LNCAP (cell line): Measurements from ENCODE around the gene IL12A.

Experiments
- TF ChIP-seq, protein P1 (sequence below): fragments of 450-650 bp; IDR thresholded peaks from 2 replicates; pipeline ENCODE4 v1.5.1; 2017; ENCODE audit warnings: mild to moderate bottlenecking

The IL12A gene

DNA sequence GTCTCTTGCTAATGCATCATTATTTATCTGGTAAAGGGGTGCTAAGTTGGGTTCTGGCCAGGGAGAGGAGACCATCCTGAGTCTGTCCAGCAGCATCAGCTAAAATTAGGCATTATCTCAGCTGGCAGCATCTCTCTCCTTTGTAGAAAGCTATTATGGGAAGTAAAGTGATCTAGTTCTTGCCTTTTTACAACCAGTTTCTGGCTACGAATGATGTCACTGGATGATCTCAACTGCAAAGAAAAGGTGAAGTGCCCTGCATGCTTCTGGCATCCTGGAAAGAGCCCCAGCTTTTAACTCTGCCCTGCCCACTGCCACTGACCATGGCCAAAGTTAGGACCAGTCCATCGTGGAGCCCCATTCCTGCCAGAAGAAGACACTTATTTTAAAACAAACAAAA is 37.1 kb upstream of the IL12A start:
- TF ChIP-seq, protein P1, sequence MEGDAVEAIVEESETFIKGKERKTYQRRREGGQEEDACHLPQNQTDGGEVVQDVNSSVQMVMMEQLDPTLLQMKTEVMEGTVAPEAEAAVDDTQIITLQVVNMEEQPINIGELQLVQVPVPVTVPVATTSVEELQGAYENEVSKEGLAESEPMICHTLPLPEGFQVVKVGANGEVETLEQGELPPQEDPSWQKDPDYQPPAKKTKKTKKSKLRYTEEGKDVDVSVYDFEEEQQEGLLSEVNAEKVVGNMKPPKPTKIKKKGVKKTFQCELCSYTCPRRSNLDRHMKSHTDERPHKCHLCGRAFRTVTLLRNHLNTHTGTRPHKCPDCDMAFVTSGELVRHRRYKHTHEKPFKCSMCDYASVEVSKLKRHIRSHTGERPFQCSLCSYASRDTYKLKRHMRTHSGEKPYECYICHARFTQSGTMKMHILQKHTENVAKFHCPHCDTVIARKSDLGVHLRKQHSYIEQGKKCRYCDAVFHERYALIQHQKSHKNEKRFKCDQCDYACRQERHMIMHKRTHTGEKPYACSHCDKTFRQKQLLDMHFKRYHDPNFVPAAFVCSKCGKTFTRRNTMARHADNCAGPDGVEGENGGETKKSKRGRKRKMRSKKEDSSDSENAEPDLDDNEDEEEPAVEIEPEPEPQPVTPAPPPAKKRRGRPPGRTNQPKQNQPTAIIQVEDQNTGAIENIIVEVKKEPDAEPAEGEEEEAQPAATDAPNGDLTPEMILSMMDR: no peak

DNA sequence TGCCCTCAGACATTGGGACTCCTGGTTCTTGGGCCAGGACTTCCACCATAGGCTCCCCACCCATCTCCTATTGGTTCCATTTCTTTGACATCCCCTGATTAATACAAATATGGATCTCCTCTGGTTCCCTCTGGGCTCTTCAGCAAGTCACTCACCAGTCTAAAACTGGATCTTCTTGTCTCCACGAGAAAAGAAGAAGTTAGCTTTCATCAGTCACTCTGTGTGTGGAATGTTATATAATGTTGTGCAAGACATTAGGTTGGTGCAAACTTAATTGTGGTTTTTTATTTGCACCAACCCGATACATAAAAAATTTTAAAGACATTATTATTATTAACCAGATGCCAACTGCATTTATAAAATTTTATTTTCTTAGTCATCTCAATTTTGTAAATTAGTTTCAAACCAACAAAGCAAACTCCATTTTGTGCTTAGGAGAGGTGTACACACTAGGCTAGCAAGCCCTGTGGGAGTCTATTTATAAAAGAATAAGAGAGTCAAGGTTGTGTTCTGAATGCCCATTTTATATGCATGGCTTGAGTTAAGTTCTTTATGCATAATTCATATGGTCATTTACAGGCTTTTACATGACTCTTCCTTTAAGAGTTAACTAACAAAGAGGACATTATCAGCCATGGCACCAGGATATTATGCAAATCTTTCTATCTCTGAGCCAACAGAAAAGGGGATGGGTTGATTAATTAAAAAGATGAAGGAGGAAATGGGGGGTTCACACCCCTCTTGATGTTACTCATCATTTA is 35.1 kb upstream of the IL12A start:
- TF ChIP-seq, protein P1: no peak

DNA sequence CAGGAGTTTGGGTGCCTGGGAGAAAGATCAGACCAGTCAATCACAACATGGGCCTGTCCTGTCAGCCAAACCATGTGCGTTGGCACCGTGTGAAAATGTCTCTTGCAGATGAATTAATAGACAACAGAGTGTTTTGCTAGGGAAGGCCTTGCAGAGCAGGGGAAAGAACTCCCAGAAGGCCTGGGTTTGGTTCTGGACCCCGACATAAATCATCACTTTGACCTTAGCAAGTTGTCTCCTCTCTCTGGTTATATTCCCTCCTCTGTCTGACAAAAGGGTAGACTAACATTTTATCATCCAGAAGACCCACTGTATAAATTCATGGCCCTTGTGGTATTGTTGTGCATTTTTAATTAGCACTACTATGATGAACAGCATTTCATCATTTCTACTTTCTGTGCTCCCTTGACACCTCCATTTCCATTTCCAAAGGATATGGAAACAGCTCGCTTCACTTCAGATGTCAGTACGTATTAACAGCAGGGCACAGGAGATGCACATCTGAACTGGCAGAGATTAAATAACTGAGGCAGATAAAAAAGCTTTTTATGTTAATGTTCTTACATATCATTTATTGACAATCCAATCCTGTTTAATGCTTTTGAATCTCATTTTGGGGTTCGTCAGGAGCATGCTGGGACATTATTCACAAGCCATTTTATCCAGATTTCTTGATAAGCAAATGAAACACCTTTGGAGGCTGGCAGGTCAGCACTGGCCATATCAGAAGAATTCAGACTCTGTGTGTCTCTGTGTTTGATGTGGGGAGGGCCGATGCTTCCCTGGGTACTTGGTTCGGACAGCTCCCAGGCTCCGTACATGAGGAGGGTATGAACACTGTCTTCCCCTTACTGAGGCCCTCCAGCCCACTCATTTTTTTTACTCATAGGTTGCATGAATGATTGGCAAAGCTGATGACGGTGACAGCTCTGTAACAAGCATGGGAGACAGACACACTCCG is 28.2 kb upstream of the IL12A start:
- TF ChIP-seq, protein P1: no peak

DNA sequence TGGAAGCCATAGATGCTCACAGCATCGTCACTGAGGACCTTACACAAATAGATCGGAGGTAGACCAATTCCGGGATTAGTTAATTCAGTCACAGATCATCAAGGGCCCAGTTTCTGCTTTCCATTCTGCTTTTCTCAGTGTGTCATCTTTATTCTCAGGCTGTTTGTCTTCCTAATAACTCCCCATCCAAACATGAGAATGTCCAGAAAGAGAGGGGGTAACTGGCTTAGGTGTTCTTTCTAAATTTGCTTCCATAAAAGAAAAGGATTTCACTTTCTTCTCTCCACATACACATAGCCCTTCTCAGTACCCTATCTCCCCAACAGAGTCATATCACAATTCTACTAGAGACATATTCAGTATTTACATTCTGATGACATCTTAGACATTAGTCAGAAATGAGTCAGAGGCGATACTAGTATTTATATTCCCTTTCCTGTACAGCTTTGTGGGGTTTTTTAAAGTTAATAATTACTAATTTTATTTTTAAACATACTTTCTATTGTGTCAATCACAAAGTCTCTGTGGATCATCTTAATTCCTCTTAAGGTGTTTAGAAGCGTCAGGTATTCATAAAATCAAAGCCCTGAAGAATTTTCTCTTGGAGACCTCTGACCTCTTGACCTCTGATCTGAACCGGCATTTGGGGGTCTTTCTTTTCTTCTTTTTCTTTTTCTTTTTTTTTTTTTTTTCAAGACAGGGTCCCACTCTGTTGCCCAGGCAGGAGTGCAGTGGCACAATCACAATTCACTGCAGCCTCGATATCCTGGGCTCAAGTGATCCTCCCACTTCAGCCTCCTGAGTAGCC is 24.3 kb upstream of the IL12A start:
- TF ChIP-seq, protein P1: no peak

DNA sequence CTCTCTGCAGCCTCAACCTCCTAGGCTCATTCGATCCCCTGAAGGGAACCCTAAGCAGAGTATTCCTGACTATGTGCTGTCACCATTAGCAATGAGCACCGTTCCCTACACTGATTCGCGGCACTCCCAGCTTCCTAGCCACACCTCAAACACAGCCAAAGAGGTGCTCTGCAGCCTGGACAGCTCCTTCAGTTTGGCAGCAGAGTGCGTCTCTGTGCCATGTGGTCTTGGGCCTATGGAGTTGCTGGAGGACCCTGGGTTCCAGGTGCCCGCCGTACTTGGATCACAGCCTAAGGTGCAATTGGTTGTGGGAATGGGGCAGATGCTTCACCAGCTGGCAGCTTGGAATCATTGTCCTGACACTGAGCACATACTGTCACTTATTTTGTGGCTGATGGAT is 17.3 kb upstream of the IL12A start:
- TF ChIP-seq, protein P1: no peak

DNA sequence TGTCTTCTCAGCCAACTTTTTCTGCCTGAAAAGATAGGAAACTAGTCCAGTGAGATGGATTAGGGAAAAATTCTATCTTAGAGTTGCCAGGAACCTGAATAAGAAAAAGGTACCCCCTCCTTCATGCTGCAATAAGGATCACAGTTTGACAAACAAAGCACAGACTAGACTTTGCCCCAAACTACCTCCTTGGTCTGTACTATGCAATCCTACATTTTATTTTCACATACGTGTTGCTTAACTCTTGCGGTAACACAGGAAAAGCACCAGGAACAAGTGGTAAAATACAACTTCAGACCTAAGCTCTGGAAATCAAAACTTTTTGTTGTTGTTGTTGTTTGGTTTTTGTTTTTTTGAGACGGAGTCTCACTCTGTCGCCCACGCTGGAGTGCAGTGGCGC is 11.3 kb upstream of the IL12A start:
- TF ChIP-seq, protein P1: no peak

DNA sequence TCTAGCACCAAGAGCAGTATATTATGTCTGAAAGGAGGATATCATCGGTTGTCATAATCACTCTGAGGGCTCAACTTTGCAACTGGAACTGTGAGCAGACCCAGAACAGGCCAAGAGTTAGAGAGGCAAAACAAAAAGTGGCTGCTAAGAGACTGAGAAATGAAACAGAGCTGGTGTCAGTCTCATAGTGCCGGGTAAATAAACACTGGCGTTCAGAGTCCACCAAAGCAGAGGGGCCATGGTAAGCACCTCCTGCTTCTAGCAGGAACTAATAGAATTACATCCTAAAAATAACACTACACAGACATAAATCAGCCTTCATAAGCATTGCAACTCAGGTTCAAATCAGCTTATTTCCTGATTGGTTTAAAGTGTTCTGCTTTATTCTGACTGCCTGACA is 10.3 kb upstream of the IL12A start:
- TF ChIP-seq, protein P1: no peak
